ENCODE data around the gene INAFM2. TPM values are rescaled to one million over a fixed set of nuclear protein-coding genes. Genes with fewer than 3 reads are reported as not detected.

INAFM2 gene
- total RNA-seq, 1 experiment from 2014 or later: 8.8 TPM

GRCh38 chr15:40330368-40330836, 6.9 kb downstream of the INAFM2 start:
- Histone ChIP-seq H3K4me3 (replicated peaks in 1 of 2; ENCODE audit: low read depth in 1 of 2, low read length in 2 of 2) (no peak overlapping the region), H3K9me2 (ENCODE audit: insufficient read depth) (no peaks in the 10 kb centered on the region), H3K27ac (ENCODE audit: low read depth, low read length) (no peak overlapping the region), H3K9me3 (ENCODE audit: control insufficient read depth in 1 of 2, insufficient read depth in 1 of 2, low read depth in 1 of 2, low read length in 2 of 2) (no peaks in the 10 kb centered on the region), H3K27me3 (ENCODE audit: insufficient read depth, low read length) (no peaks in the 10 kb centered on the region), H3K4me2 (ENCODE audit: low read length) (no peak overlapping the region), H3K4me1 (ENCODE audit: control insufficient read depth in 1 of 2, insufficient read depth in 2 of 2, low read length in 2 of 2) (no peaks in the 10 kb centered on the region), H3K79me2 (ENCODE audit: insufficient read depth, low read length) (no peaks in the 10 kb centered on the region), H4K20me1 (ENCODE audit: insufficient read depth) (no peaks in the 10 kb centered on the region), H3K36me3 (ENCODE audit: control insufficient read depth in 1 of 2, insufficient read depth in 2 of 2, low read length in 2 of 2) (no peaks in the 10 kb centered on the region), H2AFZ (ENCODE audit: low read depth, low read length, poor library complexity, severe bottlenecking) (no peak overlapping the region), H3K9ac (ENCODE audit: low read length) (no peak overlapping the region)
- CTCF ChIA-PET: interaction anchor here (5.9 kb wide), 1 partner anchor 8 kb away, joined by 55 read pairs; the partner anchor contains the start of gene CCDC9B
- TF ChIP-seq SIN3A (IDR thresholded peaks at IDR 0.05; ENCODE audit: low read depth): no peak
- TF ChIP-seq, protein P1, sequence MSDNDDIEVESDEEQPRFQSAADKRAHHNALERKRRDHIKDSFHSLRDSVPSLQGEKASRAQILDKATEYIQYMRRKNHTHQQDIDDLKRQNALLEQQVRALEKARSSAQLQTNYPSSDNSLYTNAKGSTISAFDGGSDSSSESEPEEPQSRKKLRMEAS (IDR thresholded peaks at IDR 0.05): no peak
- TF ChIP-seq YY1 (IDR thresholded peaks at IDR 0.05; ENCODE audit: extremely low read depth, insufficient replicate concordance, low read depth, low read length): no peak
- TF ChIP-seq EZH2 (IDR thresholded peaks at IDR 0.05): no peak
- no peak for TF ChIP-seq POLR2AphosphoS5 (IDR thresholded peaks at IDR 0.05; ENCODE audit: low read depth, low read length)
- TF ChIP-seq CBX3 (IDR thresholded peaks at IDR 0.05; ENCODE audit: low read depth): no peak
- TF ChIP-seq POLR2A (IDR thresholded peaks at IDR 0.05; ENCODE audit: borderline replicate concordance, extremely low read depth, insufficient read depth, insufficient read length): no peak
- TF ChIP-seq, protein P2, sequence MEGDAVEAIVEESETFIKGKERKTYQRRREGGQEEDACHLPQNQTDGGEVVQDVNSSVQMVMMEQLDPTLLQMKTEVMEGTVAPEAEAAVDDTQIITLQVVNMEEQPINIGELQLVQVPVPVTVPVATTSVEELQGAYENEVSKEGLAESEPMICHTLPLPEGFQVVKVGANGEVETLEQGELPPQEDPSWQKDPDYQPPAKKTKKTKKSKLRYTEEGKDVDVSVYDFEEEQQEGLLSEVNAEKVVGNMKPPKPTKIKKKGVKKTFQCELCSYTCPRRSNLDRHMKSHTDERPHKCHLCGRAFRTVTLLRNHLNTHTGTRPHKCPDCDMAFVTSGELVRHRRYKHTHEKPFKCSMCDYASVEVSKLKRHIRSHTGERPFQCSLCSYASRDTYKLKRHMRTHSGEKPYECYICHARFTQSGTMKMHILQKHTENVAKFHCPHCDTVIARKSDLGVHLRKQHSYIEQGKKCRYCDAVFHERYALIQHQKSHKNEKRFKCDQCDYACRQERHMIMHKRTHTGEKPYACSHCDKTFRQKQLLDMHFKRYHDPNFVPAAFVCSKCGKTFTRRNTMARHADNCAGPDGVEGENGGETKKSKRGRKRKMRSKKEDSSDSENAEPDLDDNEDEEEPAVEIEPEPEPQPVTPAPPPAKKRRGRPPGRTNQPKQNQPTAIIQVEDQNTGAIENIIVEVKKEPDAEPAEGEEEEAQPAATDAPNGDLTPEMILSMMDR (IDR thresholded peaks at IDR 0.05 in 2 of 3, conservative IDR thresholded peaks at IDR 0.05 in 1 of 3; ENCODE audit: borderline replicate concordance in 1 of 3, insufficient read depth in 1 of 3, low read depth in 2 of 3, low read length in 2 of 3): no peak
- TF ChIP-seq ZFX (IDR thresholded peaks at IDR 0.05): no peak
- TF ChIP-seq JUND (IDR thresholded peaks at IDR 0.05): no peak
- no peak for TF ChIP-seq ZNF274 (IDR thresholded peaks at IDR 0.05; ENCODE audit: low read depth, low read length)
- no peak for TF ChIP-seq SP1 (IDR thresholded peaks at IDR 0.05; ENCODE audit: low read depth)
- TF ChIP-seq FOSL1 (IDR thresholded peaks at IDR 0.05; ENCODE audit: low read depth): no peak
- no peak for TF ChIP-seq REST (IDR thresholded peaks at IDR 0.05; ENCODE audit: low read depth)
- TF ChIP-seq SRF (IDR thresholded peaks at IDR 0.05; ENCODE audit: low read depth): no peak
- RAD21 ChIA-PET (ENCODE audit: low non-redundant PET in 1 of 2, low total read pairs in 2 of 2, uncharacterized antibody in 2 of 2, unreplicated experiment in 2 of 2): no interaction called here
- POLR2A ChIA-PET: no interaction called here
- intact Hi-C loops (cut with micrococcal nuclease): no loop called here
- DNase-seq (ENCODE audit: low read depth, low spot score) (no peak), ATAC-seq (no peak)
- no TSS peak for BruUV-seq (replicated peaks)

All from HCT116 (cell line).